ENCODE data around the gene ADGRA3. TPM values are rescaled to one million over a fixed set of nuclear protein-coding genes. Genes with fewer than 3 reads are reported as not detected.

ADGRA3 gene
- polyA plus RNA-seq, 1 donor = 51.5 TPM

GRCh38 chr4:22420291-22420690, 95.6 kb downstream of the ADGRA3 start:
- H3K27me3 ChIP-seq (ENCODE audit: control insufficient read depth, insufficient read depth, low read length) = no peaks in the 10 kb centered on the region
- peaks cover 32% of the 10 kb centered on the region for H3K36me3 ChIP-seq (ENCODE audit: control insufficient read depth, insufficient read depth, low read length)
- no peaks in the 10 kb centered on the region for H3K4me1 ChIP-seq (ENCODE audit: control insufficient read depth, insufficient read depth, low read length)
- no peaks in the 10 kb centered on the region for H3K9me3 ChIP-seq (ENCODE audit: control insufficient read depth, low read depth, low read length)
- no peak overlapping the region for H3K27ac ChIP-seq (ENCODE audit: low read length)
- no CpG with 5 or more reads among the region's 1 CpG for WGBS (ENCODE audit: insufficient coverage, low lambda C conversion rate)
- DNase-seq = no peak
- no peak overlapping the region for H3K4me3 ChIP-seq (ENCODE audit: low read length)

- H3K27ac ChIP-seq (ENCODE audit: low read length) = no peak overlapping the region
- H3K4me1 ChIP-seq (ENCODE audit: control insufficient read depth, insufficient read depth, low read length) = no peaks in the 10 kb centered on the region
- no peak for DNase-seq
- WGBS (ENCODE audit: insufficient coverage, low lambda C conversion rate) = no CpG with 5 or more reads among the region's 4 CpGs
- no peaks in the 10 kb centered on the region for H3K9me3 ChIP-seq (ENCODE audit: control insufficient read depth, low read depth, low read length)
- no peaks in the 10 kb centered on the region for H3K27me3 ChIP-seq (ENCODE audit: control insufficient read depth, insufficient read depth, low read length)
- H3K4me3 ChIP-seq (ENCODE audit: low read length) = no peak overlapping the region
- H3K36me3 ChIP-seq (ENCODE audit: control insufficient read depth, insufficient read depth, low read length) = peaks cover 26% of the 10 kb centered on the region
Observed at GRCh38 chr4:22417408-22417807, 98.5 kb downstream of the ADGRA3 start.

GRCh38 chr4:22416403-22416802, 99.5 kb downstream of the ADGRA3 start:
- no peak for DNase-seq
- no peaks in the 10 kb centered on the region for H3K4me1 ChIP-seq (ENCODE audit: control insufficient read depth, insufficient read depth, low read length)
- H3K4me3 ChIP-seq (ENCODE audit: low read length) = no peak overlapping the region
- H3K36me3 ChIP-seq (ENCODE audit: control insufficient read depth, insufficient read depth, low read length) = peaks cover 22% of the 10 kb centered on the region
- H3K27me3 ChIP-seq (ENCODE audit: control insufficient read depth, insufficient read depth, low read length) = no peaks in the 10 kb centered on the region
- H3K27ac ChIP-seq (ENCODE audit: low read length) = no peak overlapping the region
- no peaks in the 10 kb centered on the region for H3K9me3 ChIP-seq (ENCODE audit: control insufficient read depth, low read depth, low read length)
- WGBS (ENCODE audit: insufficient coverage, low lambda C conversion rate) = no CpG with 5 or more reads among the region's 3 CpGs

- no peak for DNase-seq
- WGBS (ENCODE audit: insufficient coverage, low lambda C conversion rate) = no CpG with 5 or more reads among the region's 2 CpGs
- Histone ChIP-seq H3K4me1 (ENCODE audit: control insufficient read depth, insufficient read depth, low read length) (no peaks in the 10 kb centered on the region), H3K36me3 (ENCODE audit: control insufficient read depth, insufficient read depth, low read length) (peaks cover 17% of the 10 kb centered on the region), H3K27me3 (ENCODE audit: control insufficient read depth, insufficient read depth, low read length) (no peaks in the 10 kb centered on the region), H3K9me3 (ENCODE audit: control insufficient read depth, low read depth, low read length) (no peaks in the 10 kb centered on the region), H3K27ac (ENCODE audit: low read length) (no peak overlapping the region), H3K4me3 (ENCODE audit: low read length) (no peak overlapping the region)
Observed at GRCh38 chr4:22414833-22415232, 101.0 kb downstream of the ADGRA3 start.

- Histone ChIP-seq H3K9me3 (ENCODE audit: control insufficient read depth, low read depth, low read length) (no peaks in the 10 kb centered on the region), H3K4me1 (ENCODE audit: control insufficient read depth, insufficient read depth, low read length) (no peaks in the 10 kb centered on the region), H3K27ac (ENCODE audit: low read length) (no peak overlapping the region), H3K27me3 (ENCODE audit: control insufficient read depth, insufficient read depth, low read length) (no peaks in the 10 kb centered on the region), H3K36me3 (ENCODE audit: control insufficient read depth, insufficient read depth, low read length) (peaks cover 15% of the 10 kb centered on the region), H3K4me3 (ENCODE audit: low read length) (no peak overlapping the region)
- 100% methylated on average over 2 of the region's 4 CpGs for WGBS (ENCODE audit: insufficient coverage, low lambda C conversion rate)
- DNase-seq = no peak
Observed at GRCh38 chr4:22413471-22413870, 102.4 kb downstream of the ADGRA3 start.

GRCh38 chr4:22412013-22412412, 103.9 kb downstream of the ADGRA3 start:
- H3K27ac ChIP-seq (ENCODE audit: low read length) = no peak overlapping the region
- H3K27me3 ChIP-seq (ENCODE audit: control insufficient read depth, insufficient read depth, low read length) = no peaks in the 10 kb centered on the region
- no peaks in the 10 kb centered on the region for H3K4me1 ChIP-seq (ENCODE audit: control insufficient read depth, insufficient read depth, low read length)
- DNase-seq = no peak
- no peak overlapping the region for H3K4me3 ChIP-seq (ENCODE audit: low read length)
- WGBS (ENCODE audit: insufficient coverage, low lambda C conversion rate) = 100% methylated on average over 1 of the region's 3 CpGs
- H3K36me3 ChIP-seq (ENCODE audit: control insufficient read depth, insufficient read depth, low read length) = peaks cover 7% of the 10 kb centered on the region
- no peaks in the 10 kb centered on the region for H3K9me3 ChIP-seq (ENCODE audit: control insufficient read depth, low read depth, low read length)

- no peak overlapping the region for H3K4me3 ChIP-seq (ENCODE audit: low read length)
- 100% methylated on average over 1 of the region's 1 CpG for WGBS (ENCODE audit: insufficient coverage, low lambda C conversion rate)
- H3K36me3 ChIP-seq (ENCODE audit: control insufficient read depth, insufficient read depth, low read length) = peaks cover 7% of the 10 kb centered on the region
- H3K27me3 ChIP-seq (ENCODE audit: control insufficient read depth, insufficient read depth, low read length) = no peaks in the 10 kb centered on the region
- no peak overlapping the region for H3K27ac ChIP-seq (ENCODE audit: low read length)
- no peaks in the 10 kb centered on the region for H3K9me3 ChIP-seq (ENCODE audit: control insufficient read depth, low read depth, low read length)
- DNase-seq = no peak
- no peaks in the 10 kb centered on the region for H3K4me1 ChIP-seq (ENCODE audit: control insufficient read depth, insufficient read depth, low read length)
Observed at GRCh38 chr4:22410645-22411247, 105.1 kb downstream of the ADGRA3 start.

- 100% methylated on average over 1 of the region's 1 CpG for WGBS (ENCODE audit: insufficient coverage, low lambda C conversion rate)
- H3K27ac ChIP-seq (ENCODE audit: low read length) = no peak overlapping the region
- no peaks in the 10 kb centered on the region for H3K9me3 ChIP-seq (ENCODE audit: control insufficient read depth, low read depth, low read length)
- H3K27me3 ChIP-seq (ENCODE audit: control insufficient read depth, insufficient read depth, low read length) = no peaks in the 10 kb centered on the region
- peaks cover 7% of the 10 kb centered on the region for H3K36me3 ChIP-seq (ENCODE audit: control insufficient read depth, insufficient read depth, low read length)
- no peaks in the 10 kb centered on the region for H3K4me1 ChIP-seq (ENCODE audit: control insufficient read depth, insufficient read depth, low read length)
- H3K4me3 ChIP-seq (ENCODE audit: low read length) = no peak overlapping the region
- DNase-seq = no peak
Observed at GRCh38 chr4:22408474-22408873, 107.4 kb downstream of the ADGRA3 start.

- Histone ChIP-seq H3K36me3 (ENCODE audit: control insufficient read depth, insufficient read depth, low read length) (peaks cover 14% of the 10 kb centered on the region), H3K4me3 (ENCODE audit: low read length) (no peak overlapping the region), H3K9me3 (ENCODE audit: control insufficient read depth, low read depth, low read length) (no peaks in the 10 kb centered on the region), H3K27me3 (ENCODE audit: control insufficient read depth, insufficient read depth, low read length) (no peaks in the 10 kb centered on the region), H3K4me1 (ENCODE audit: control insufficient read depth, insufficient read depth, low read length) (no peaks in the 10 kb centered on the region), H3K27ac (ENCODE audit: low read length) (no peak overlapping the region)
- DNase-seq = no peak
Observed at GRCh38 chr4:22407361-22407760, 108.5 kb downstream of the ADGRA3 start.

GRCh38 chr4:22398671-22399070, 117.2 kb downstream of the ADGRA3 start:
- no peaks in the 10 kb centered on the region for H3K27me3 ChIP-seq (ENCODE audit: control insufficient read depth, insufficient read depth, low read length)
- no peak overlapping the region for H3K27ac ChIP-seq (ENCODE audit: low read length)
- H3K4me1 ChIP-seq (ENCODE audit: control insufficient read depth, insufficient read depth, low read length) = no peaks in the 10 kb centered on the region
- 100% methylated on average over 1 of the region's 4 CpGs for WGBS (ENCODE audit: insufficient coverage, low lambda C conversion rate)
- H3K4me3 ChIP-seq (ENCODE audit: low read length) = no peak overlapping the region
- no peak for DNase-seq
- H3K36me3 ChIP-seq (ENCODE audit: control insufficient read depth, insufficient read depth, low read length) = peaks cover 27% of the 10 kb centered on the region
- H3K9me3 ChIP-seq (ENCODE audit: control insufficient read depth, low read depth, low read length) = no peaks in the 10 kb centered on the region

GRCh38 chr4:22391551-22391950, 124.3 kb downstream of the ADGRA3 start:
- WGBS (ENCODE audit: insufficient coverage, low lambda C conversion rate) = 100% methylated on average over 1 of the region's 3 CpGs
- Histone ChIP-seq H3K27me3 (ENCODE audit: control insufficient read depth, insufficient read depth, low read length) (no peaks in the 10 kb centered on the region), H3K36me3 (ENCODE audit: control insufficient read depth, insufficient read depth, low read length) (peaks cover 21% of the 10 kb centered on the region), H3K27ac (ENCODE audit: low read length) (no peak overlapping the region), H3K4me3 (ENCODE audit: low read length) (no peak overlapping the region), H3K4me1 (ENCODE audit: control insufficient read depth, insufficient read depth, low read length) (no peaks in the 10 kb centered on the region), H3K9me3 (ENCODE audit: control insufficient read depth, low read depth, low read length) (no peaks in the 10 kb centered on the region)
- no peak for DNase-seq
